GM10266 (cell line): ENCODE results near the gene MPPED1.

Experiments used
- DNase-seq: peaks from one replicate; pipeline ENCODE4 v3.0.0; 2012; ENCODE audit errors: extremely low spot score
- CTCF ChIP-seq: IDR thresholded peaks from 2 replicates; pipeline ENCODE4 v1.5.1; 2012; ENCODE audit warnings: mild to moderate bottlenecking, low read depth; ENCODE audit not compliant: control insufficient read depth, insufficient read depth; ENCODE audit errors: missing control alignments

Gene MPPED1

DNA sequence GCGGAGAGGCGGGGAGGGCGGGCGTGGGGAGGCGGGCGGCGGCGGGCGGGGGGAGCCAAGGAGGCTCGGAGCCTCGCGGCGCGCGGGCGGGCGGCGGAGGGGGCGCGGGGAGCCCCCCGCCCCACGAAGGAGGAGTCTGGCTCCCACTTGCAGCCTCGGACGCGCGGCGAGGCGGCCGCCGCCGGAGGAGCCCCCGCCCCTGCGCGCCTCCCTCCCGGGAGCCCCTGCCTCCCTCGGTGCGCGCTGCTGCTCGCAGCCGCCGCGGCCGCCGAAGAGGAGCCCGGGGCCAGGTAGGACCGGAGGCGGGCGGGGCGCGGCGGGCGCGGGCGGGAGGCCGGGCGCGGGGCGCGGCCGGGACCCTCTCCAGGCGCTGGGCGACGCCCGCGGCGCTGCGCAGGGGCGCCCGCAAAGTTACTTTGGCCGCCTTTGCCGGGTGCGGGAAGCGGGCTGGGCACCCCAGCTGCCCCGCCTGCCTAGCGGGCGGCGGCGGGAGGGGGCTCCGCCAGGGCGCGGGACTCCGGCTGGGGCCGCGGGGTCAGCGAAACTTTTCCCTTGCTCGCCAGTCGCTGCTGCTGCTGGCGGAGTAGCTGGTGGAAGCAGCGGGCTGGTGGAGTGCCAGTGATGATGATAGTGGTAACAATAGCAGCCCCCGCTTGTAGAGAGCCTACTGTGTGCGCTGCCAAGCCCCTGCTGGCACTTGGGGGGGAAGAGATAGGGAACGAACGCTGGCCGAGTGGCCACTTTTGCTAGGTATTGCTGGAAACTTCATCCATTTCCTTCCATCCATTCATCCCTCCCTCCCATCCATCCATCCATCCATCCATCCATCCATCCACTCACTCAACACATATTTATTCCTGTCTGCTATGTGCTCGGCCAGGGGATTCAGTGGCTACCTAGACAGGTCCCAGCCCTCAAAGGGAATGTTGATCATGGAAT lies at the start of gene MPPED1:
Gene MPPED1, plus strand, starts transcription at position 146 of the 939 bp plus-strand sequence. CDS start 12,972 bp downstream, outside the sequence.
- no peak for TF ChIP-seq CTCF
- no peak for DNase-seq

DNA sequence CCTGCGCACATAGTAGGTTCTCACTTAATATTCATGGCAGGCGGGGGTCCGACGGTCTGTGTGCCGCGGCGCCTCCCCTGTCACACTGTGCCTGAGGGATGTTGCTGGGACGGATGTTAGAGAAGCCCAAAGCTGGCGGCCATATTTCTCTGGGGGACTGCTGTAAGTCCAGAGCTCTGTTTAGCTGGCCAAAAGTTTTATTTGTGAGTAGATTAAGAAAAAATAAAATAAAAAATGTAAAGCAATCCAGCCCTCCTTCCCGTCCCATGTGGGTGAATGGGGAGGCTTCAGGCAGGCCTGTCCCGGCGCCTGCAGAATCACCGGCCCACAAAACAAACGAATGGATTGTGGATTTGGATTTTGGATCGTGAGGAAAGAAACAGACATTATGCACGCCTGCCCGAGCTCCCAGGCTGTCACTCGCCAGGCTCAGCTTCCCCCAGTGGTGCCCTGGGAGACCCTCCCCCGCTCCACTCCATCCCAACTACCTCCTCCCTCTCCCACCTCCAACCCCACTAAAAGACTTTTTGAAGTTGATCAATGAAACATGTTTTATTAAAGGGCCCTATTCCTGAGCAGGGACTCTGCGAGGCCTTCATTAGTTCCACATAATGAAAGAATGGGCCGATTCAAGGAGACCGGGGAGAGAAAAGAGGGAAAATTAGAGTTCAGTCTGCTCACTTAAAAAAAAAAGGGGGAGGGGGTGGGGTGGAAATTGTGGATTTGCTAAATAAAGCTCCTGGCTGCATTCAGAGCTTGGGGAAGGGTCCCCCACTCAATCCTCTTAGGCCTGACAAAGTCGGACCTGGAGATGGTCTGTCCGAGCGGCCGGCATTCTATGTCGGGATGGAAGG lies 48.3 kb upstream of the MPPED1 start:
- DNase-seq = no peak
- no peak for TF ChIP-seq CTCF

DNA sequence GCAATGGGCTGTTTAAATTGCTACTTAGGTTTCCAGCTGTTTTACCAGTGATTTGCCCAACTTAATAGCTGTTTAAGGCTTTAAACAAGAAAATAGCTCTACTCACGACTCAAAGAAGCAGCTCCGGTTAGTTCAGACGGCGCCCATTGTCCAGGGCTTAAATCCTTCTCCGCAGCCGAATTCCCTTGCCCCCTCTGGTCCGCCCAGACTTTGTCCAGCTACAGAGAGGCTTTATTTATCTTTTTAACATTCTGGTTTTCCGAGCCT lies 47.7 kb upstream of the MPPED1 start:
- no peak for TF ChIP-seq CTCF
- DNase-seq = no peak

GRCh38 chr22:43365715-43366440 lies 45.9 kb upstream of the MPPED1 start:
- DNase-seq = no peak
- TF ChIP-seq CTCF = no peak

GRCh38 chr22:43370036-43370435 lies 41.8 kb upstream of the MPPED1 start:
- no peak for DNase-seq
- TF ChIP-seq CTCF = no peak

DNA sequence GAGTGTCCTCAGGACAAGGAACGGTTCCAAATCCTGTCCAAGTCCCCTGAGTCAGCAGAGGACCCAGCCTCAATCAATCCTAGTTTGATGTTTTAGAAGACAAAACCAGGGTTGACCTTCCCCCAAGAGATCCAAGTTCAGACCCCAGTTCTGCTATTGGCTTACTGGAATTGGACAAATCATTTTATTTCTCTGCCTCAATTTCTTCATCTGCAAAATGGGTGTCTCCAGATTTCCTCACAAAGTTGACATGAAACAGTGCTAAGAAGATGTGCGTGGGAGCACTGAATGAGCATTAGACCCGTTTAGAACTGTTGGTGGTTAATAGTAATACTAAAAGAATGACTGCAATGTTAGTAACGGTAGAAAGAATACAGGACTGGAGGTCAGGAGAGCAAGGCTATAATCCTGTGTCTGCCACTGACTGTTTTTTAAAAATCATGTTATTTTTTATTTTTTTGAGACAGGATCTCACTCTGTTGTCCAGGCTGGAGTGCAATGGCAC lies 35.8 kb upstream of the MPPED1 start:
- no peak for DNase-seq
- no peak for TF ChIP-seq CTCF
